Retinal pigment epithelial cell (primary cell): ENCODE results near the gene RGS6.

Experiments used
- DNase-seq: peaks from one replicate; pipeline ENCODE4 v3.0.0-alpha.2; 2010; ENCODE audit warnings: low read depth
- H3K4me3 ChIP-seq: 2 replicates; pipeline ENCODE4 v1.5.1; 2011; ENCODE audit warnings: mild to moderate bottlenecking, low read length, control low read depth, moderate library complexity
- TF ChIP-seq, protein P1 (sequence below): conservative IDR thresholded peaks from 2 replicates; pipeline ENCODE4 v1.5.1; 2011; ENCODE audit warnings: low read depth, low read length, control low read depth, inconsistent platforms

The RGS6 gene

DNA sequence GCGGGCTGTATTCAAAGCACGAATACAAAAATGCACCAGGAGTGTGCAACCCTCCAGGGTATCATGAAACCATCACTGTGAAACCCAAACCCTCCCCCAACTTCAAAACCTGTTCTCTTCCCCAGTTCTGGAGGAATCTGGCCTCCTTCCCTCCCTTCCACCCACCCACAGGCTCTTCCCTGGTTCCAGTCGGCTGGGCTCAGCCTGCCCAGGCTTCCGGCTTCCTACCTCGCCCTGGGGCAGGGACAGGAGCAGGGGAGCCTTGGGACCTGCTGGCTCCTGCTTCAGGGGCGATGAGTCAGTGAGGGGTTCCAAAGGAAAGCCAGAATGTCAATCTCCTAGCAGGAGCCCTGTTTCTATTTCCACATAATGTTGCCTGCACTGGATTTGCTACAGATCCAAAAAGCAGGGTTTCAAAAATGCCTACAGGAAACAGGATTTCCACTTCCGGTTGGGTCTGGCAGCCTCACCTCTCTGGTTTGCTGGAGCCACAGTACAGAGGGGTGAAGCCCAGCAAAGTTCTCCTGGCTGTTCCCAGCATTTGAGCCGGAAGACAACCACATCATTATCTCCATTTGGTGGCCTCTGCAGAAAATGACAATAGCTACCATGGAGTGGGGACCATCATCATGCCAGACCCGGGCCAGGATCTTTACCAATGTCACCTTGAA lies 683.4 kb downstream of the RGS6 start:
- TF ChIP-seq, protein P1, sequence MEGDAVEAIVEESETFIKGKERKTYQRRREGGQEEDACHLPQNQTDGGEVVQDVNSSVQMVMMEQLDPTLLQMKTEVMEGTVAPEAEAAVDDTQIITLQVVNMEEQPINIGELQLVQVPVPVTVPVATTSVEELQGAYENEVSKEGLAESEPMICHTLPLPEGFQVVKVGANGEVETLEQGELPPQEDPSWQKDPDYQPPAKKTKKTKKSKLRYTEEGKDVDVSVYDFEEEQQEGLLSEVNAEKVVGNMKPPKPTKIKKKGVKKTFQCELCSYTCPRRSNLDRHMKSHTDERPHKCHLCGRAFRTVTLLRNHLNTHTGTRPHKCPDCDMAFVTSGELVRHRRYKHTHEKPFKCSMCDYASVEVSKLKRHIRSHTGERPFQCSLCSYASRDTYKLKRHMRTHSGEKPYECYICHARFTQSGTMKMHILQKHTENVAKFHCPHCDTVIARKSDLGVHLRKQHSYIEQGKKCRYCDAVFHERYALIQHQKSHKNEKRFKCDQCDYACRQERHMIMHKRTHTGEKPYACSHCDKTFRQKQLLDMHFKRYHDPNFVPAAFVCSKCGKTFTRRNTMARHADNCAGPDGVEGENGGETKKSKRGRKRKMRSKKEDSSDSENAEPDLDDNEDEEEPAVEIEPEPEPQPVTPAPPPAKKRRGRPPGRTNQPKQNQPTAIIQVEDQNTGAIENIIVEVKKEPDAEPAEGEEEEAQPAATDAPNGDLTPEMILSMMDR = no peak
- no peak for DNase-seq
- no peak overlapping the region for H3K4me3 ChIP-seq
